Activated CD4-positive, alpha-beta memory T cell treated with anti-CD3 and anti-CD28 coated beads, Interleukin-2, amount 10 ng/mL, durations not matched to agents 7 days and 5 days (primary cell): ENCODE data around the gene ZNF74. TPM values are rescaled to one million over a fixed set of nuclear protein-coding genes. Genes with fewer than 3 reads are reported as not detected.
A peak's percentile ranks its signal among the peaks of the same experiment; 100 is the strongest.
"Not testable (repeated sequence)": the region's sequence is repeated elsewhere in the genome, so short reads cannot be mapped to it uniquely, and the experiment has no call there.

Experiments used
- CTCF ChIA-PET: fragments of 350-600 bp; sonication (Branson Sonifier 250); formaldehyde crosslinking; loops from one replicate; lab custom pipeline; 2021; ENCODE audit warnings: antibody characterized with exemption, inconsistent platforms; lab: Charles Lee
- POLR2A ChIA-PET: fragments of 350-600 bp; sonication (Branson Sonifier 250); formaldehyde crosslinking; loops from one replicate; lab custom pipeline; 2021; ENCODE audit warnings: antibody characterized with exemption; lab: Charles Lee
- DNase-seq: peaks from one replicate; pipeline ENCODE4 v3.0.0-alpha.2; 2020
- H3K27ac Mint-ChIP-seq: one replicate; pipeline ENCODE4 v1.8.0; 2021; ENCODE audit warnings: mild to moderate bottlenecking, mixed read lengths
- H3K27me3 Mint-ChIP-seq: one replicate; pipeline ENCODE4 v1.8.0; 2021; ENCODE audit warnings: mixed read lengths
- H3K36me3 Mint-ChIP-seq: one replicate; pipeline ENCODE4 v1.8.0; 2021; ENCODE audit warnings: low read depth, mixed read lengths
- H3K4me1 Mint-ChIP-seq: one replicate; pipeline ENCODE4 v1.8.0; 2021; ENCODE audit warnings: mixed read lengths
- H3K4me3 Mint-ChIP-seq: one replicate; pipeline ENCODE4 v1.8.0; 2021; ENCODE audit warnings: mild to moderate bottlenecking, mixed read lengths
- H3K9me3 Mint-ChIP-seq: one replicate; pipeline ENCODE4 v1.8.0; 2021; ENCODE audit warnings: mixed read lengths
- total RNA-seq, 2 experiments: library from RNA; stranded (reverse); gene quantifications; one replicate each; pipeline ENCODE4 v1.2.3, GENCODE V29; 2021

Gene ZNF74
- total RNA-seq, 2 experiments from 2014 or later: 6.1 to 6.2 TPM

DNA sequence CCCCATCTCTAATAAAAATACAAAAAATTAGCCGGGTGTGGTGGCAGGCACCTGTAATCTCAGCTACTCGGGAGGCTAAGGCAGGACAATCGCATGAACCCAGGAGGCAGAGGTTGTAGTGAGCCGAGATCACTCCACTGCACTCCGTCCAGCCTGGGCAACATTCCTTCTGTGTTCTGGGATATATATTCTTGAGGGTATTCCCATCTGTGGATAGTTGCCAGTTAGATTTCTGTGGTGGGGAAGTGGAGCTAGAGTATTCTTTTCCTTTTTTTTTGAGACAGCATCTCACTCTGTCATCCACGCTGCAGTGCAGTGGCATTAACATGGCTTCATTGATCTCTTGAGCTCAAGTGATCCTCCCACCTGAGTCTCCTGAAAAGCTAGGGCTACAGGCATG, 9.1 kb upstream of the ZNF74 start:
- peaks cover 36% of the 10 kb centered on the region for H3K27me3 Mint-ChIP-seq
- no peaks in the 10 kb centered on the region for H3K36me3 Mint-ChIP-seq
- H3K9me3 Mint-ChIP-seq: peaks cover 2% of the 10 kb centered on the region
- DNase-seq: no peak
- H3K4me1 Mint-ChIP-seq: no peaks in the 10 kb centered on the region
- no peak overlapping the region for H3K4me3 Mint-ChIP-seq
- CTCF ChIA-PET: no interaction called here
- H3K27ac Mint-ChIP-seq: no peak overlapping the region
- POLR2A ChIA-PET: interaction anchor here (0.9 kb wide), 1 partner anchor 9 kb away, joined by 3 read pairs; the partner anchor contains the start of gene ZNF74

DNA sequence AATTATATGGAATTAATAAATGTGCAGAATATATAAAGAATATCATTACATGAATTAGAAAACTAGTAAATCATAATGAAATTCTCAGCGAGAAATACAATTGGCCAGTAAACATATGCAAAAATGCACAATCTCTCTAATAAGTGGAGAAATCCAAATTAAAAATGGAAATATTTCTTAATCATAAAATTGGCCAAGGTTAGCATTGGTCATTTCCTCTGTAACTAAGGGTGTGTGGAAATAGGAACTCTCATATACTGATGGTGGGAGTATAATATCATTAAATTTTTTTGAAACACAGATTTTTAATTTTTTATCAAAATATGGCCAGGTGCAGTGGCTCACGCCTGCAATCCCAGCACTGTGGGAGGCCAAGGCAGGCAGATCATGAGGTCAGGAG, 7.6 kb upstream of the ZNF74 start:
- Mint-ChIP-seq H3K4me3 (no peak overlapping the region), H3K4me1 (no peaks in the 10 kb centered on the region), H3K27ac (no peak overlapping the region), H3K9me3 (peaks cover 2% of the 10 kb centered on the region), H3K27me3 (peaks cover 30% of the 10 kb centered on the region), H3K36me3 (no peaks in the 10 kb centered on the region)
- CTCF ChIA-PET: no interaction called here
- no peak for DNase-seq
- POLR2A ChIA-PET: no interaction called here

- DNase-seq: no peak
- ChIA-PET POLR2A (no interaction called here), CTCF (no interaction called here)
- Mint-ChIP-seq H3K27me3 (peaks cover 27% of the 10 kb centered on the region), H3K27ac (no peak overlapping the region), H3K9me3 (peaks cover 2% of the 10 kb centered on the region), H3K36me3 (no peaks in the 10 kb centered on the region), H3K4me1 (no peaks in the 10 kb centered on the region), H3K4me3 (no peak overlapping the region)
These were observed 7.0 kb upstream of the ZNF74 start for GRCh38 chr22:20386972-20387371.

- no peaks in the 10 kb centered on the region for H3K36me3 Mint-ChIP-seq
- ChIA-PET POLR2A (no interaction called here), CTCF (no interaction called here)
- no peak for DNase-seq
- peaks cover 24% of the 10 kb centered on the region for H3K27me3 Mint-ChIP-seq
- no peak overlapping the region for H3K4me3 Mint-ChIP-seq
- H3K27ac Mint-ChIP-seq: no peak overlapping the region
- H3K4me1 Mint-ChIP-seq: no peaks in the 10 kb centered on the region
- peaks cover 2% of the 10 kb centered on the region for H3K9me3 Mint-ChIP-seq
These were observed 5.8 kb upstream of the ZNF74 start for GRCh38 chr22:20388200-20388599.

- Mint-ChIP-seq H3K9me3 (peaks cover 2% of the 10 kb centered on the region), H3K27me3 (peaks cover 16% of the 10 kb centered on the region), H3K36me3 (no peaks in the 10 kb centered on the region), H3K4me3 (no peak overlapping the region), H3K27ac (no peak overlapping the region), H3K4me1 (peaks cover 7% of the 10 kb centered on the region)
- ChIA-PET POLR2A (no interaction called here), CTCF (no interaction called here)
- no peak for DNase-seq
These were observed 4.7 kb upstream of the ZNF74 start for GRCh38 chr22:20389288-20389687.

- Mint-ChIP-seq H3K4me3 (no peak overlapping the region), H3K9me3 (peaks cover 2% of the 10 kb centered on the region), H3K36me3 (no peaks in the 10 kb centered on the region), H3K27ac (no peak overlapping the region), H3K4me1 (peaks cover 17% of the 10 kb centered on the region), H3K27me3 (peaks cover 13% of the 10 kb centered on the region)
- DNase-seq: no peak
- ChIA-PET POLR2A (no interaction called here), CTCF (no interaction called here)
These were observed 3.5 kb upstream of the ZNF74 start for GRCh38 chr22:20390394-20390907.

DNA sequence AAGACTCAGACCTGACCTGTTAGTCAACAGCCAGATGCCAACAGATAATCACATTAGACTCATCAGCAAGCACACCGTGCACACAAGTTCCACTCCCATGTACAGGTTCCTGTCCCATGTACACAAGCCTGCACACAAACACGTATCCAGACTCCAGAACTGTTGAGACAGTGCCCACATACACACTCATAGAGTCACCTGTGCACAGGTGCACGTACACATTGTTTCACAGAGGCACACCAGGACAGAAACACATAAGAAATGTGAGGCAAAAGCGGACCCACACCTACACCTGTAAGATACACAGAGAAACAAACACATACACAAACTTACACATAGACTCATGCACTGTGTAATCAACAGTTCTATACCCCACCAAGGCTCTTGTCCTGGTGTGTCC, 2.7 kb upstream of the ZNF74 start:
- H3K27me3 Mint-ChIP-seq: peaks cover 11% of the 10 kb centered on the region
- H3K9me3 Mint-ChIP-seq: peaks cover 2% of the 10 kb centered on the region
- POLR2A ChIA-PET: no interaction called here
- CTCF ChIA-PET: interaction anchor here (1.1 to 1.3 kb wide), 2 partner anchors 27 to 71 kb away, joined by 3 read pairs; partner anchors contain the start of gene DGCR6L
- no peak for DNase-seq
- no peak overlapping the region for H3K27ac Mint-ChIP-seq
- peaks cover 24% of the 10 kb centered on the region for H3K4me1 Mint-ChIP-seq
- no peak overlapping the region for H3K4me3 Mint-ChIP-seq
- H3K36me3 Mint-ChIP-seq: no peaks in the 10 kb centered on the region

DNA sequence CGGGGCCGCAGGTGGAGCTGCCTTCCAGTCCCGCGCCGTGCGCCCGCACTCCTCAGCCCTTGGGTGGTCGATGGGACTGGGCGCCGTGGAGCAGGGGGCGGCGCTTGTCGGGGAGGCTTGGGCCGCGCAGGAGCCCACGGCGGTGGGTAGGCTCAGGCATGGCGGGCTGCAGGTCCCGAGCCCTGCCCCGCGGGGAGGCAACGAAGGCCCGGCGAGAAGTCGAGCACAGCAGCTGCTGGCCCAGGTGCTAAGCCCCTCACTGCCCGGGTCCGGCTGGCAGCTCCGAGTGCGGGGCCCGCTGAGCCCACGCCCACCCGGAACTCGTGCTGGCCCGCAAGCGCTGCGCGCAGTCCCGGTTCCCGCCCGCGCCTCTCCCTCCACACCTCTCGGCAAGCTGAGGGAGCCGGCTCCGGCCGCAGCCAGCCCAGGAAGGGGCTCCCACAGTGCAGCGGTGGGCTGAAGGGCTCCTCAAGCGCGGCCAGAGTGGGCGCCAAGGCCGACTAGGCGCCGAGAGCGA, 1.5 kb upstream of the ZNF74 start:
- POLR2A ChIA-PET: interaction anchor here (1.2 kb wide), 1 partner anchor 15 kb away, joined by 3 read pairs; no protein-coding TSS in a partner anchor
- H3K27me3 Mint-ChIP-seq: not testable (repeated sequence)

DNA sequence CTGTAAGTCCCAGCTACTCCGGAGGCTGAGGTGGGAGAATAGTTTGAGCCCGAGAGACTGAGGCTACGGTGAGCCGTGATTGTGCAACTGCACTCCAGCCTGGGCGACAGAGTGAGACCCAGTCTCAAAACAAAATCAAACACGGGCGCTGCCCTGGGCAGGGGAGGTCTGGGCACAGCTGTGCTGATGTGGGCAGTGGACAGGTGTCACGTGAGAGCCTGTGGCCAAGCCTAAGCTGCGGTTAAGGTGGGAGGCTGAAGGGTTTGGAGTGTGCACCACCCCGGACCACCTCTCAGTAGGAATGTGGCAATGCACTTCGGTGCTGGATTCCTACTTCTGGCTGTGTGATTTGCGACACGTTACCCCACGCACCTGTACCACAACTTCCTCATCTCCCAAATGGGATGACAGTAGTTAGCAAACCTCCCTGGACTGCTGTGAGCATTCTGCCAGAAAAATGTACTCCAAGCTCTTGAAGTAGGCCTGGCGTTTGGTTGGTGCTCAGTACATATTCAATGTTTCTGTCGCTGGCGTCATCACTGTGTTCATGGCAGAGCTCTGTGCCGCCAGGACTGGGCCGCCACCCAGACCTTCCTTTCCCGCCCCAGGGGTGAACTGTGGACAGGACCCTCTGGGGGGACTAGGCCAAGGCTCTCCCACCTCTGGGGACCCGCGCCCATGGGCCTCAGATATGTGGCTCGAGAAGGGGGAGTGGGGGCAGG, 807 bp upstream of the ZNF74 start:
- Mint-ChIP-seq H3K9me3 (peaks cover 2% of the 10 kb centered on the region), H3K27ac (peak overlapping the region; percentile 77), H3K27me3 (peaks cover 3% of the 10 kb centered on the region), H3K36me3 (no peaks in the 10 kb centered on the region), H3K4me3 (peak overlapping the region; percentile 81), H3K4me1 (peaks cover 29% of the 10 kb centered on the region)
- POLR2A ChIA-PET: interaction anchor here (1.0 to 2.8 kb wide), 8 partner anchors 8 to 157 kb away, joined by 3 to 11 read pairs (median 3); partner anchors contain the start of genes DGCR6L and MED15
- CTCF ChIA-PET: interaction anchor here (1.2 to 2.3 kb wide), 3 partner anchors 11 to 75 kb away, joined by 4 to 8 read pairs (median 7); no protein-coding TSS in a partner anchor
- no peak for DNase-seq

More for the DNA sequence above, 1.5 kb upstream of the ZNF74 start:
- H3K36me3 Mint-ChIP-seq, H3K27ac Mint-ChIP-seq, H3K9me3 Mint-ChIP-seq, DNase-seq: not testable (repeated sequence)
- H3K4me1 Mint-ChIP-seq: peaks cover 29% of the 10 kb centered on the region
- CTCF ChIA-PET: interaction anchor here (1.1 to 1.3 kb wide), 2 partner anchors 26 to 72 kb away, joined by 3 read pairs; partner anchors contain the start of gene DGCR6L
- H3K4me3 Mint-ChIP-seq: peak overlapping the region; percentile 81

DNA sequence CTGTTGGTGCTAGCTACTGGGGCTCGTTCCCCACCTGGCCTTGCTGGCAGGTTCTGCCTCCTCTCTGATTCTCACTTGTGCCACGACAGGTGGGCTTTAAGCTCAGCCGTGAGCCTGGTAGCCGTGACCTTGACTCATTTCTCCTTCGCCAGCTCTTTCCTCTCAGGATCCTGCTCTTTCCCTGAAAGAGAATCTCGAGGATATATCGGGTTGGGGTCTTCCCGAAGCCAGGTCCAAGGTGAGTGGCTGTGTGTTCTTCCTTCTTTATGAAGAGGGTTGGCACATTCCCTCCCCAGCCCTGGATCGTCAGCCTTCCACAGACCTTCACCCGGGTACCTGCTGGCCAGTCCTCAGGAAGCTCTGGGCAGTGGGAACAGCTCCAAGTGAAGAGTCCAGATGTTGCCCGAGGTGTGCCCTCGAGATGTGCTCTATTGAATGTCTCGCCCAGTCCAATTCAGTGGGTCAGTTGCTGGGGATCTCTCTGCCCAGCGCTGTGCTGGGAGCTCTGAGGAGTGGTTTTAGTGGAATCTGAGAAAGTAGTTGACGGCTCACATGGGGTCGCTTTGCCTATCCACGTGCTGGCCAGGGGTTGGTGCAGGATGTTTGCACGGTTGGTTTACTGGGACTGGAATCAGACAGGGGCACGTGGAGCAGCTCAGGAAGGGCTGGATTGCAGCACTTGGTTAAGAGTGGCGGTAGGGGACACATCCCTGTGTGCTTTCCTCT, 1.4 kb downstream of the ZNF74 start:
- DNase-seq: no peak
- H3K36me3 Mint-ChIP-seq: no peaks in the 10 kb centered on the region
- POLR2A ChIA-PET: interaction anchor here (1.2 to 2.8 kb wide), 2 partner anchors 69 to 189 kb away, joined by 3 to 11 read pairs; no protein-coding TSS in a partner anchor
- CTCF ChIA-PET: interaction anchor here (1.1 to 2.3 kb wide), 3 partner anchors 13 to 23 kb away, joined by 3 to 7 read pairs (median 4); no protein-coding TSS in a partner anchor
- H3K4me1 Mint-ChIP-seq: peaks cover 29% of the 10 kb centered on the region
- H3K27me3 Mint-ChIP-seq: no peaks in the 10 kb centered on the region
- H3K9me3 Mint-ChIP-seq: no peaks in the 10 kb centered on the region
- H3K27ac Mint-ChIP-seq: no peak overlapping the region
- peak overlapping the region; percentile 81 for H3K4me3 Mint-ChIP-seq

GRCh38 chr22:20395907-20396287, 1.9 kb downstream of the ZNF74 start:
- DNase-seq: no peak
- Mint-ChIP-seq H3K9me3 (no peaks in the 10 kb centered on the region), H3K4me3 (no peak overlapping the region), H3K27ac (no peak overlapping the region), H3K4me1 (peaks cover 29% of the 10 kb centered on the region), H3K27me3 (no peaks in the 10 kb centered on the region), H3K36me3 (no peaks in the 10 kb centered on the region)
- ChIA-PET POLR2A (interaction anchor here (0.8 kb wide), 1 partner anchor 68 kb away, joined by 3 read pairs; no protein-coding TSS in a partner anchor), CTCF (interaction anchor here (0.7 to 1.6 kb wide), 2 partner anchors 12 to 22 kb away, joined by 3 to 4 read pairs; no protein-coding TSS in a partner anchor)

- H3K9me3 Mint-ChIP-seq: no peaks in the 10 kb centered on the region
- H3K27me3 Mint-ChIP-seq: no peaks in the 10 kb centered on the region
- H3K27ac Mint-ChIP-seq: no peak overlapping the region
- H3K4me3 Mint-ChIP-seq: no peak overlapping the region
- POLR2A ChIA-PET: interaction anchor here (0.8 to 1.1 kb wide), 2 partner anchors 67 to 93 kb away, joined by 3 read pairs; no protein-coding TSS in a partner anchor
- peaks cover 29% of the 10 kb centered on the region for H3K4me1 Mint-ChIP-seq
- CTCF ChIA-PET: interaction anchor here (1.6 kb wide), 1 partner anchor 21 kb away, joined by 4 read pairs; no protein-coding TSS in a partner anchor
- DNase-seq: no peak
- no peaks in the 10 kb centered on the region for H3K36me3 Mint-ChIP-seq
These were observed 2.7 kb downstream of the ZNF74 start for GRCh38 chr22:20396639-20397038.
